Neural crest cell (in vitro differentiated cells): ENCODE results near the gene UQCRH. TPM values are rescaled to one million over a fixed set of nuclear protein-coding genes. Genes with fewer than 3 reads are reported as not detected.

Experiments used
- DNase-seq: peaks from one replicate; pipeline ENCODE4 v3.0.0; 2021; ENCODE audit warnings: low read depth, mixed read lengths, low spot score
- H3K27ac Mint-ChIP-seq: one replicate; pipeline ENCODE4 v1.8.0; 2021; ENCODE audit warnings: mild to moderate bottlenecking, mixed read lengths; ENCODE audit not compliant: unreplicated experiment
- H3K27me3 Mint-ChIP-seq: 2 replicates; pipeline ENCODE4 v1.8.0; 2021; ENCODE audit warnings: low read depth, mild to moderate bottlenecking, mixed read lengths
- H3K36me3 Mint-ChIP-seq: 2 replicates; pipeline ENCODE4 v1.8.0; 2021; ENCODE audit warnings: low read depth, mild to moderate bottlenecking, mixed read lengths
- H3K4me1 Mint-ChIP-seq: 2 replicates; pipeline ENCODE4 v1.8.0; 2021; ENCODE audit warnings: mixed read lengths
- H3K4me3 Mint-ChIP-seq: one replicate; pipeline ENCODE4 v1.8.0; 2021; ENCODE audit warnings: mild to moderate bottlenecking, mixed read lengths
- H3K9me3 Mint-ChIP-seq: 2 replicates; pipeline ENCODE4 v1.8.0; 2021; ENCODE audit warnings: mixed read lengths
- CTCF ChIP-seq: fragments of 200-600 bp; sonication (generic); conservative IDR thresholded peaks from 2 replicates; pipeline ENCODE4 v1.5.0; 2021; ENCODE audit warnings: antibody characterized with exemption, mild to moderate bottlenecking
- long read RNA-seq: library from polyadenylated mRNA; unstranded; transcript quantifications from one replicate; pipeline ENCODE4 v2.0.0, GENCODE V29; 2020
- total RNA-seq: library from RNA; stranded (reverse); gene quantifications from 2 replicates; pipeline ENCODE4 v1.2.1, GENCODE V29; 2021

Gene UQCRH
- 325 and 341 TPM in 2 replicates for total RNA-seq
- long read RNA-seq, transcript UQCRH-201 (4 exons, 604 nt): major isoform, 87 of 95 reads
- long read RNA-seq, partial matches to known transcripts: 0 of 95 reads
- long read RNA-seq, other reads (novel, unspliced or antisense): 6 of 95 reads

GRCh38 chr1:46303038-46303871, at the start of gene UQCRH, which contains the start of gene LRRC41:
Gene UQCRH (plus strand): TSS chr1:46303698. CDS start chr1:46303767, 69 bp downstream.
Gene LRRC41 (minus strand): TSS chr1:46303616. CDS start chr1:46303322, 294 bp downstream.
- Mint-ChIP-seq H3K4me1 (peaks cover 49% of the 10 kb centered on the region), H3K27me3 (no peaks in the 10 kb centered on the region), H3K27ac (peak within 1 kb of the TSS; percentile 100), H3K9me3 (no peaks in the 10 kb centered on the region), H3K4me3 (peak within 1 kb of the TSS; percentile 99), H3K36me3 (peaks cover 6% of the 10 kb centered on the region)
- no peak for TF ChIP-seq CTCF
- peak; percentile 94 for DNase-seq

- peaks cover 9% of the 10 kb centered on the region for H3K4me1 Mint-ChIP-seq
- H3K9me3 Mint-ChIP-seq: no peaks in the 10 kb centered on the region
- peaks cover 10% of the 10 kb centered on the region for H3K36me3 Mint-ChIP-seq
- no peak for DNase-seq
- H3K27ac Mint-ChIP-seq: no peak overlapping the region
- H3K27me3 Mint-ChIP-seq: no peaks in the 10 kb centered on the region
- TF ChIP-seq CTCF: no peak
- H3K4me3 Mint-ChIP-seq: no peak overlapping the region
These were observed 48.8 kb upstream of the UQCRH start for GRCh38 chr1:46254668-46255067.

- DNase-seq: no peak
- Mint-ChIP-seq H3K27me3 (no peaks in the 10 kb centered on the region), H3K4me1 (peaks cover 7% of the 10 kb centered on the region), H3K9me3 (no peaks in the 10 kb centered on the region), H3K4me3 (no peak overlapping the region), H3K27ac (no peak overlapping the region), H3K36me3 (peaks cover 17% of the 10 kb centered on the region)
- TF ChIP-seq CTCF: no peak
These were observed 47.0 kb upstream of the UQCRH start for GRCh38 chr1:46256523-46256922.

- TF ChIP-seq CTCF: no peak
- H3K27ac Mint-ChIP-seq: no peak overlapping the region
- H3K27me3 Mint-ChIP-seq: no peaks in the 10 kb centered on the region
- H3K4me3 Mint-ChIP-seq: no peak overlapping the region
- H3K36me3 Mint-ChIP-seq: peaks cover 24% of the 10 kb centered on the region
- no peak for DNase-seq
- H3K4me1 Mint-ChIP-seq: no peaks in the 10 kb centered on the region
- no peaks in the 10 kb centered on the region for H3K9me3 Mint-ChIP-seq
These were observed 41.0 kb upstream of the UQCRH start for GRCh38 chr1:46262508-46262907.

- Mint-ChIP-seq H3K27ac (no peak overlapping the region), H3K4me1 (no peaks in the 10 kb centered on the region), H3K4me3 (no peak overlapping the region), H3K9me3 (no peaks in the 10 kb centered on the region), H3K36me3 (peaks cover 24% of the 10 kb centered on the region), H3K27me3 (no peaks in the 10 kb centered on the region)
- no peak for DNase-seq
- no peak for TF ChIP-seq CTCF
These were observed 40.4 kb upstream of the UQCRH start for GRCh38 chr1:46263146-46263545.
